ENCODE data around the gene SLC43A2.
"Not testable (repeated sequence)": the region's sequence is repeated elsewhere in the genome, so short reads cannot be mapped to it uniquely, and the experiment has no call there.

Gene SLC43A2

DNA sequence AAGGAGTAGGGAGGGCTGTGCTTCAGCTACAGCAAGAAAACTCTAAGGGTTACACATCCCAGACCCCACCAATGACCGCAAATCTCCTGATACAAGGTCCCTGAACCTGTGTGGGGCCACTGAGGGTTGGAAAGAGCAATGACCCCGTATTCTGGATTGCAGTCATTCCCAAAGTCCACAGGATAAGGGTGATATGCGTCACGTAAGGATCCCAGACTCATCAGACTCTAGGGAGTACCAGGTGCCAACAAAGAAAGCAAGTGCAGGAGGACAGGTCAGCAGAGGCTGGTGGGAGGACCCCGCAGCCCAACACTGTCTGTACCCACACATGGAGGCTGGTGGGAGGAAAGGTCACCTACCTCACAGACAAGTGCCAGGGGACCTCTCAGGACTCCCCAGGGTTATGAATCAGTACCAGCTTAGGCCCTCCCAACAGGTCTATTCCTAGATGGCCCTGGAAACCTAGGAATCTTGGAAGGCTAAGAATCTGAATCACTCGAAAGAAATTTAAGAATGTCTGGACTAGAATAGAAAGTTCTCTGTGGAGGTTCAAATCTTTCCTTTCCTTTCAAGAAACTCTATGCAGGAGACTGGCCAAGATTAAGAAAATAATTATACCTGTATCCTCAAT lies 82.2 kb downstream of the SLC43A2 start:
- FAIRE-seq (no peak), DNase-seq (ENCODE audit: insufficient read length, low spot score) (no peak)

DNA sequence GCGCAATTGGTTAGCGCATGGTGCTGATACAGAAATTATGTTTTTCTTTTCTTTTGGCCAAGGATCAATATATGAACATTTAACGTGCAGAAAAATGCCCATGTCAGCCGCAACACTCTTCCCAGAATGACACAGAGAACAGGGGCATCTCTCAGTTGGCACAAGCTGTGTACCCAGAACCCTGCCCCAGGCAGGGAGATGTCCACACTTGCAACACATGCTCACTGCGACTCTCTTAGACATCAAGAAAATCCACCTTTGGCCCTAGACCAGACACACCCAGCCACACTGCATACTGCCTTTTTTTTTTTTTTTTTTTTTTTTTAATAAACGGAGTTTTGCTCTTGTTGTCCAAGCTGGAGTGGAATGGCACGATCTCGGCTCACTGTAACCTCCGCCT lies 83.0 kb downstream of the SLC43A2 start:
- no peak for FAIRE-seq

DNA sequence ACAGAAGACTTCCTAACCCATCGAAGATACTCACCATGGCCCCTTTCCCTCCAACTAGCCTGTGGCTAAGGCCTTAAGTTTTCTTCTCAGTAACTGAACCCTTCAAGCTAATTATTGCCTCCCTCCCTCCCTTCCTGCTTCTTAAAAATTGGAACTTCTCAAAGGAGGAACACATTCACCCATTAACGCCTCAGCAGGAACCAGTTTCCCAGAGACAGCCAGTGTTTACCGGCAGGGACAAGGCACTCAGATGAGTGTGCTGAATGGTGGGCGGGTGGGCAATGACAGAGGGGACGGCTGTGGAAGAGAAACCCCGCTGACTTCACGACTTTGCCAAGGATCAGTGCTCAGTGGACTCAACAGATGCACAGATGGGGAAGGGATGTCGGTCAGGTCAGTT lies 86.3 kb downstream of the SLC43A2 start:
- FAIRE-seq (no peak), DNase-seq (ENCODE audit: insufficient read length, low spot score) (no peak)

More for the DNA sequence above, 83.0 kb downstream of the SLC43A2 start:
- no peak for DNase-seq (ENCODE audit: insufficient read length, low spot score)

DNA sequence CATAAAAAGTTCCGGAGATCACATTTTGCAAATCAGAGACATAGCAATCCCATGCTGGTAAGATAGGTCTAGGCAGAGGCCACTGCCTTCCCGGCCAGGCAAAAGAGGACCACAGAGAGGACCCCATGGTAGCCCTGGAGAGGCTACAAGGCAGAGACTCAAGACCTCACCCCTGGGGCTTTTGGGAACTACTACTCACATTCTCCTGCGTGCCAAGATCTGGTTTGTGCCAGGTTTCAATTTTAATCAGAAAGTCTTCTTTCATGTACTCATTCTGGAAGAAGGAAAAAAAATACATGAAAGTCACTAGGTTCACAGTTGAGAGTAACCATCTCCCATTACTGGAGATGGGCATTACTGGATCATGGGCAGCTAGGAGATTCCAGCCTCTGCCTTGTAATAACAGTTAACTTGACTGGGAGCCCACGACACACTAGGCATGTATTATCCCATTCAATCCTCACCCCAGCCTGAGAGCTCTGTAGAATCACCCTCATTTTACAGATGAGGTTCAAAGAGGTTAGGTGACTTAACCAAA lies 87.2 kb downstream of the SLC43A2 start:
- no peak for FAIRE-seq
- no peak for DNase-seq (ENCODE audit: insufficient read length, low spot score)

DNA sequence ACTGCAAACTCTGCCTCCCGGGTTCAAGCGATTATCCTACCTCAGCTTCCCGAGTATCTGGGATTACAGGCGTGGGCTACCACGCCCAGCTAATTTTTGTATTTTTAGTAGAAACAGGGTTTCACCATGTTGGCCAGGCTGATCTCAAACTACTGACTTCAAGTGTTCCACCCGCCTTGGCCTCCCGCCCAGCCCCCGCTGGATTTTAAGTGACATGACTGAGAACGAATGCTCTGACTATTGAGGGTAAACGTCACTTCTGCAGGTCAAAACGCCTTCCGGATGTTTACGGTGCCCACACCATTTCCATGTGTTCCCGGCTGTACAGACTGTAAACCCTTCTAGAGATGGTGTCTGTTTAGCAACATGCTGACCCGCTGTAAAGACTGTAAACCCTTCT lies 88.8 kb downstream of the SLC43A2 start:
- no peak for FAIRE-seq
- DNase-seq (ENCODE audit: insufficient read length, low spot score): no peak

DNA sequence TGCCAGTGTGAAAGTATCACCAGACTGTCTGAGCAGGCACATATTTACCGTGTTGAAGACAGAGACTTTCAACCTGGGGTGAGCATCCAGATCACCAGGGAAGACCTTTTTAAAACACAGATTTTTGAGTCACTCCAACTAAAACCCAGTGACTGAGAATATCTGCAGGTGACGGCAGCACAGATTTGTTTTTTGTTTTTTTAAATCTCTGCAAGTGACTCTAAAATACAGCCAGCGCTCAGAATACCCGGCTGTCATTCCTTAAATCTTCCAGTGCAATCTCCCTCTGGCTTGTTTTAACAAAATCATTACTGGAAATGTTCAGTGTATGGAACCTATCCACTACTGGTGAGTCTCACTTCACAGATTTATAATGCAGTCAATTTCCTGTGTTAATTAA lies 92.9 kb downstream of the SLC43A2 start:
- FAIRE-seq: no peak

DNA sequence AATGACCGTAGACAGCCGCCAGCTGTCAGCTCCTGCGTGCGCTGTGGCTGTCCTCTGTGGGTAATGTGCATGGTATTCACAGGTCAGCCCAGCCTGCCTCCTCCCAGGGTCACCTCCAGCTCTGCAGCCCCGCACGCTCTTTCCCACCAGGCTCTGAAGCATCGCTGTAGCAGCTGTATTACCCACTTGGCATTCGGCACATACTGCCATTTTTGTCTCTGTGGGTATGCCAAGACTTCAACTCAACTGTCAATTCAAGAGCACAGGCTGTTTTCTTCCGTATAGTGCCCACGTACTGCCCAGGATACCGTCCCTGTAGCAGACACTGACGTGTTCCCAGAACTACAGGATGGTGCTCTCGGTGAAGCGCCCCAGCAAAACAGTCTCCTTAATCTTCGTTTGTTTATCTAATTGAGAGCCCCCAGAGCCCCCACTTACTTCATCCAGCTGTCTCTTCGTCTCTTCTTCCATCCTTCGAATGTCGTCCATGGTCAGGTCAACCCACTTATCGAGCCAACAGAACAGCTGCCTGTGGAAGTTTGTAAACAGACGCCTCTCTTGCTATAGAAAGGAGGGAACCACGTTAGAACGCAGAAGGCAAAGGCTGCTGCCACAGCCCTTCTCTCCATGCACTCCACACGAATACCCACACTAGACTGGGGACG lies 94.8 kb downstream of the SLC43A2 start:
- no peak for FAIRE-seq

More for the DNA sequence above, 92.9 kb downstream of the SLC43A2 start:
- no peak for DNase-seq (ENCODE audit: insufficient read length, low spot score)

DNA sequence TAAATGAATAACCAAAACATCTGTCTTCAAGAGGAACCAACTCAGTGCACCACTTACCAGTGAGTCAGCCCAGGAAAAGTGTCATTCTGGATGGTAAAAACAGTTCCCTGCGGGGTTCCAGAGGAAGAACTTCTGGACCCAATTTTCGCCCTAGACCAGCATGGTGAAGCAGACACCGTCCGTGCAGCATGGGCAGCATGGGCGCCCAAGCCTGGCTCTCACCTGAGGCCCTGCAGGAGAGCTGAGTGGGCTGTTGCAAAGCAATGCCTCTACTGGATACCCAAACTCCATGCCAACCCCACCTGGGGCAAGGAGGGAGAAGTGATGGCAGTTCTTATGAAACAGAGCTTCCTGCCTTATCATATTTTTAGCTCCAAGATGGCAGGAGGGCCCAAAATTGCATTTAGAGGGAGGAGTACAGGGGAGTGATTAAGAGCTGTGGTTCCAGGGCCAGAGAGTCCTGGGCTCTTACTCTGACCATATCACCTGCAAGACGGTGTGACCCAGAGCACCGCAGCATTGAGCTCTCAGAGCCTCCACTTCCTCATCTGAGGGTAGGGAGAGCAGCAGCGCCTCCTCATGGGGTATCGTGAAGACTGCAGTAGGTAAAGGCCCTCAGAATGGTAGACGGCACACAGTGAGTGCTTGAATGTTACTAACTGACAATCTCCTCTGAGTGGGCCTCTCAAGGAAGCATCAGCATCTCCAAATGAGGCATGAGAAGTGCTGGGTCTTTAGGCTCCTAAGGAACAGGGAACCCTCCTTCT lies 95.6 kb downstream of the SLC43A2 start:
- FAIRE-seq (no peak), DNase-seq (ENCODE audit: insufficient read length, low spot score) (no peak)

More for the DNA sequence above, 94.8 kb downstream of the SLC43A2 start:
- DNase-seq (ENCODE audit: insufficient read length, low spot score): no peak

DNA sequence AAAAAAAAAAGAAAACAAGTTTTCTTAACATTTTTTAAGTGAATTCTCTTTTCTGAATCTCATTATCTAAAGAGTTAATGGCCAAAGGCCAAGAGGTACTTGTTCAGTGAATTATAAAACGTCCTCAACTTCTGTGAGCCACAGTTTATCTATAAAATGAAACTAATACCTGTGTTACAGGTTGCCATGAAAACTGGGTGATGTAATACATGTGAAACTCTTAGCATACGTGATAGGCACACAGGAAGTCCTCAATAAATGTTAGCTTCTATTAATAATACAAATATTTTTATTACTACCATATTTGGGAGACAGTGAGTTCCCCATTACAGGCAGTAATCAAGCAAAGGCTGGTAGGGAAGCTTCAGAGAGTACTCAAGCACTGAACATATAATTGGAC lies 98.8 kb downstream of the SLC43A2 start:
- FAIRE-seq: no peak
- DNase-seq (ENCODE audit: insufficient read length, low spot score): no peak

DNA sequence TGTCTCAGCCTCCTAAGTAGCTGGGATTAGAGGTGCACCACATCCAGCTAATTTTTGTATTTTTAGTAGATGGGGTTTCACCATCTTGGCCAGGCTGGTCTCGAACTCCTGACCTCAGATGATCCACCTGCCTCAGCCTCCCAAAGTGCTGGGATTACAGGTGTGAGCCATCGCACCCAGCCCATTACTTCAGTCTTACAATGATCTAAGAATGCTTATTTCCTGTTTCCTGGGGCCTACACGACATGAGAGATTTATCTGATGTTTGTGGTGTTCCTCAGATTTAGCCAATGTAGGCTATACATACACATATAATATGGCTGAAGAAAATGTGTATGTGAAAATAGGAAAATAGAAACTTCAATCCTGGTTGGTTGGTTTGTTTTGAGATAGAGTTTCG lies 101.8 kb downstream of the SLC43A2 start:
- not testable (repeated sequence) for DNase-seq (ENCODE audit: insufficient read length, low spot score); FAIRE-seq

DNA sequence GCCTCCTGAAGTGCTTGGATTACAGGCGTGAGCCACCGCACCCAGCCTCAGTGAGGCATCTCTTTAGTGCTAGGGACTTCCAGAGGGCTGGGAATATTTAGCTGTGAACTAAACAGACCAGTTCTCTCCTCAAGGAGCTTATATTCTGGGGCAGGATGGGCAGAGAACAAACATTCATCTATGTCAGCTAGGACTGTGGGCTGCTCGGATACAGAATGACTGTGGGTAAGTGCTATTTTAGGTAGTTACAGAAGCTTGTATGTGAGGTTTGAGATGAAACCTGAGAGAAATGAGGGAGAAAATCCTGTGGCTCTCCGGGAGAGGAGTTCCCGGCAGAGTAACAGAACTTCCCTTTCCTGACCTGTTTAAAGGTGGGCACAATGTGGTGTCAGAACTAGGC lies 106.0 kb downstream of the SLC43A2 start:
- FAIRE-seq: no peak
- DNase-seq (ENCODE audit: insufficient read length, low spot score): no peak

DNA sequence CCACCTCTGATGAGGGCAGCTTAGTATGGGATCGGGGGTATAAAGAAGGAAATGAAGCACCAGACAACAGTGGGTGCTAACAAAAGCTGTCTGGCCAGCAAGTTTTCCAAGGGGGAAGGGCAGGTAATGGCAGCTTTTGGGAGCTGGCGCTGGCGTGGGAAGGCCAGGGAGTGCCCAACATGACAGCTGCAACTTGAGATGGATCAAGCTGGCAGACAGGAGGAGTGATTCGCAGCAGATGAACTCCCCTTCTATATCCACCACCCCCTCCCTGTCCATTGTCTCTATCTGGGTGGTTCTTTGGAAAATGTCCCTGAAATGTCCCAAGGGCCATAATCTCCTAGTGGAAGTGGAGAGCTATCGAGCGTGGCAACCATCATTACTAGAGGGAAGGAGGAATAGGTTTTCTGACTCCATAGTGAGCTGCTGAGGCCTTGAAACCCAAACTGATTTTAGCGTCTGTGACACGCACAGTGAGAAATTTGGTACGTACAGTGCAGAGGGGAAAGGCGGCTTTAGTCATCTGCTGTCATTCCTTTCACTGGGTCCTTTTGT lies 107.5 kb downstream of the SLC43A2 start:
- no peak for DNase-seq (ENCODE audit: insufficient read length, low spot score)
- FAIRE-seq: no peak

DNA sequence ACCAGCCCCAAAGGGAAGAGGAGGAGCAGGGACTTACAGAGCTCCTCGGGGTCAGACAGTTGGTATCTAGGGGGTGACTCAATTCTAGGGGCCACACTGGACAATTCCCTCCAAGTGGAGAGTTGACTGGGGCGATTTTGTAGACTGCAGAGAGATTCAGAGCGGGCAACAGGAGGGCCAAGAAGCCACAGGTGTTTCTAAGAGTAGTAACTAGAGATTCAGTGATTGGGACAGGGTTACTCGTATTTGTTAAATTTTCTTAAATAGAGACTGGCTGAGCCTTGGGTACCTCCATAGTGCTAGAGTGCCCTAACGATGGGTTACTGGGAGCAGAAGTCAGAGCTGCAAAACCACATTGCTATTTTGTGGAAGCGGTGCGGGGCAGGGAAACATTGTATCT lies 109.0 kb downstream of the SLC43A2 start:
- FAIRE-seq (no peak), DNase-seq (ENCODE audit: insufficient read length, low spot score) (no peak)

Measured in GM19239 (cell line).